Keratinocyte (primary cell): ENCODE measurements around the gene RTP5. TPM values are rescaled to one million over a fixed set of nuclear protein-coding genes. Genes with fewer than 3 reads are reported as not detected.

Source experiments
- DNase-seq: peaks from one replicate; pipeline ENCODE4 v3.0.0-alpha.2; 2011; ENCODE audit warnings: low read depth, missing footprints, low spot score
- FAIRE-seq: peaks from 2 replicates; lab custom pipeline; 2011; peaks lifted over from hg19 to GRCh38; lab: Jason Lieb, UNC
- H2AFZ ChIP-seq: 2 replicates; pipeline ENCODE4 v1.6.0; 2012; ENCODE audit warnings: low read length, control low read depth, inconsistent platforms; ENCODE audit not compliant: control insufficient read depth
- H3K27ac ChIP-seq: 2 replicates; pipeline ENCODE4 v1.5.1; 2011; ENCODE audit warnings: low read length; ENCODE audit not compliant: control insufficient read depth, insufficient read depth
- H3K27me3 ChIP-seq: 3 replicates; pipeline ENCODE4 v1.6.0; 2011; ENCODE audit warnings: low read length; ENCODE audit not compliant: control insufficient read depth, insufficient read depth; ENCODE audit errors: extremely low read depth
- H3K36me3 ChIP-seq, 2 experiments: 2 replicates in 1 of 2; 3 replicates in 1 of 2; pipeline ENCODE4 v1.5.1; 2011; ENCODE audit warnings: low read length in 2 of 2, mild to moderate bottlenecking in 1 of 2; ENCODE audit not compliant: control insufficient read depth in 2 of 2, insufficient read depth in 2 of 2; ENCODE audit errors: extremely low read depth in 1 of 2
- H3K4me1 ChIP-seq: 3 replicates; pipeline ENCODE4 v1.5.1; 2011; ENCODE audit warnings: low read length; ENCODE audit not compliant: control insufficient read depth, insufficient read depth; ENCODE audit errors: extremely low read depth
- H3K4me2 ChIP-seq: 3 replicates; pipeline ENCODE4 v1.6.0; 2011; ENCODE audit warnings: low read depth, low read length; ENCODE audit not compliant: control insufficient read depth, insufficient read depth; ENCODE audit errors: extremely low read depth
- H3K4me3 ChIP-seq, 3 experiments: fragments of 200-600 bp in 1 of 3; sonication (generic) in 1 of 3; 2 replicates in 2 of 3; 3 replicates in 1 of 3; pipeline ENCODE4 v1.5.1; 2011 to 2016; ENCODE audit warnings: low read length in 3 of 3, mild to moderate bottlenecking in 3 of 3, control low read depth in 2 of 3, inconsistent platforms in 1 of 3, low read depth in 1 of 3, mixed read lengths in 1 of 3, mixed run types in 1 of 3, moderate library complexity in 1 of 3; ENCODE audit not compliant: control insufficient read depth in 2 of 3, insufficient read depth in 2 of 3; ENCODE audit errors: extremely low read depth in 1 of 3
- H3K79me2 ChIP-seq: 2 replicates; pipeline ENCODE4 v1.6.0; 2012; ENCODE audit warnings: low read length; ENCODE audit not compliant: control insufficient read depth, insufficient read depth
- H3K9ac ChIP-seq: 3 replicates; pipeline ENCODE4 v1.6.0; 2011; ENCODE audit warnings: low read length; ENCODE audit not compliant: control insufficient read depth, insufficient read depth; ENCODE audit errors: extremely low read depth
- H3K9me1 ChIP-seq: 3 replicates; pipeline ENCODE4 v1.6.0; 2011; ENCODE audit warnings: low read length; ENCODE audit not compliant: control insufficient read depth, insufficient read depth; ENCODE audit errors: extremely low read depth
- H3K9me3 ChIP-seq: 2 replicates; pipeline ENCODE4 v1.5.1; 2012; ENCODE audit warnings: low read depth, low read length; ENCODE audit not compliant: control insufficient read depth
- H4K20me1 ChIP-seq: 3 replicates; pipeline ENCODE4 v1.6.0; 2011; ENCODE audit warnings: low read length; ENCODE audit not compliant: control insufficient read depth, insufficient read depth; ENCODE audit errors: extremely low read depth
- CTCF ChIP-seq, 3 experiments: IDR thresholded peaks in 1 of 3; conservative IDR thresholded peaks in 1 of 3; optimal IDR thresholded peaks in 1 of 3; 2 replicates in 2 of 3; 3 replicates in 1 of 3; pipeline versions ENCODE3 to v1.5.1; 2011; ENCODE audit warnings: low read length in 3 of 3, mild to moderate bottlenecking in 3 of 3, moderate library complexity in 2 of 3, control low read depth in 1 of 3, inconsistent platforms in 1 of 3; ENCODE audit not compliant: insufficient read depth in 2 of 3; ENCODE audit errors: extremely low read depth in 1 of 3
- EZH2 ChIP-seq: IDR thresholded peaks from one replicate; pipeline ENCODE4 v1.6.1; 2012; ENCODE audit warnings: inconsistent platforms, mild to moderate bottlenecking, low read length, moderate library complexity
- dilution Hi-C: fragments of 300-500 bp; cut with MboI; formaldehyde crosslinking; loops from one replicate; pipeline ENCODE4 v1.7.0; 2020; ENCODE audit warnings: low sequenced_read_pairs; ENCODE audit not compliant: extremely low pct_ligation_motif_present
- polyA plus RNA-seq, 5 experiments: library from polyadenylated mRNA; depleted of rRNA in 3 of 5; stranded (reverse) in 3 of 5; stranded (forward) in 1 of 5; unstranded in 1 of 5; fragments of >200 nt; gene quantifications; 1 replicate in 1 of 5; 2 replicates in 3 of 5; 3 replicates in 1 of 5; pipeline versions ENCODE4 v1.2.1 to v1.2.3, GENCODE V29; 2011 to 2012; ENCODE audit warnings: missing spikeins in 2 of 5, low read depth in 1 of 5, low replicate concordance in 1 of 5

Gene RTP5
- polyA plus RNA-seq, 1 donor (not counting 4 experiments of a cell fraction or from before 2014, with no cell fraction given): not detected

- no peak overlapping the region for H3K9ac ChIP-seq
- no peaks in the 10 kb centered on the region for H3K9me1 ChIP-seq
- no peak overlapping the region for H3K27ac ChIP-seq
- FAIRE-seq: no peak
- no peaks in the 10 kb centered on the region for H3K79me2 ChIP-seq
- DNase-seq: no peak
- dilution Hi-C loops: no loop called here
- H2AFZ ChIP-seq: no peak overlapping the region
- no peaks in the 10 kb centered on the region for H3K27me3 ChIP-seq
- H3K9me3 ChIP-seq: no peaks in the 10 kb centered on the region
- H3K36me3 ChIP-seq: no peaks in the 10 kb centered on the region
- no peak overlapping the region for H3K4me2 ChIP-seq
- H3K4me1 ChIP-seq: no peaks in the 10 kb centered on the region
- H3K4me3 ChIP-seq: no peak overlapping the region
- no peak for TF ChIP-seq CTCF (optimal IDR thresholded peaks at IDR 0.05 in 1 of 3, IDR thresholded peaks at IDR 0.05 in 1 of 3, conservative IDR thresholded peaks at IDR 0.05 in 1 of 3; ENCODE audit: extremely low read depth in 1 of 3, insufficient read depth in 2 of 3, low read length in 3 of 3)
- TF ChIP-seq EZH2: no peak
- no peaks in the 10 kb centered on the region for H4K20me1 ChIP-seq
These were observed 42.6 kb downstream of the RTP5 start for GRCh38 chr2:241912021-241912555.

- Histone ChIP-seq H3K36me3 (no peaks in the 10 kb centered on the region), H3K4me2 (no peak overlapping the region), H3K79me2 (no peaks in the 10 kb centered on the region), H3K4me1 (no peaks in the 10 kb centered on the region), H3K27ac (no peak overlapping the region), H3K9ac (no peak overlapping the region), H3K9me1 (no peaks in the 10 kb centered on the region), H3K4me3 (no peak overlapping the region), H3K27me3 (no peaks in the 10 kb centered on the region), H3K9me3 (no peaks in the 10 kb centered on the region), H4K20me1 (no peaks in the 10 kb centered on the region), H2AFZ (no peak overlapping the region)
- no peak for DNase-seq
- dilution Hi-C loops: no loop called here
- no peak for FAIRE-seq
- TF ChIP-seq EZH2: no peak
- no peak for TF ChIP-seq CTCF (optimal IDR thresholded peaks at IDR 0.05 in 1 of 3, IDR thresholded peaks at IDR 0.05 in 1 of 3, conservative IDR thresholded peaks at IDR 0.05 in 1 of 3; ENCODE audit: extremely low read depth in 1 of 3, insufficient read depth in 2 of 3, low read length in 3 of 3)
These were observed 44.2 kb downstream of the RTP5 start for GRCh38 chr2:241913703-241914102.
